IPS-NIHi11 (cell line): ENCODE data around the gene CDIPT.

Source experiments
- DNase-seq: peaks from one replicate; pipeline ENCODE4 v3.0.0; 2012; ENCODE audit warnings: mixed read lengths, low spot score

Gene CDIPT

GRCh38 chr16:29826342-29826695, 36.7 kb downstream of the CDIPT start:
- DNase-seq: no peak

DNA sequence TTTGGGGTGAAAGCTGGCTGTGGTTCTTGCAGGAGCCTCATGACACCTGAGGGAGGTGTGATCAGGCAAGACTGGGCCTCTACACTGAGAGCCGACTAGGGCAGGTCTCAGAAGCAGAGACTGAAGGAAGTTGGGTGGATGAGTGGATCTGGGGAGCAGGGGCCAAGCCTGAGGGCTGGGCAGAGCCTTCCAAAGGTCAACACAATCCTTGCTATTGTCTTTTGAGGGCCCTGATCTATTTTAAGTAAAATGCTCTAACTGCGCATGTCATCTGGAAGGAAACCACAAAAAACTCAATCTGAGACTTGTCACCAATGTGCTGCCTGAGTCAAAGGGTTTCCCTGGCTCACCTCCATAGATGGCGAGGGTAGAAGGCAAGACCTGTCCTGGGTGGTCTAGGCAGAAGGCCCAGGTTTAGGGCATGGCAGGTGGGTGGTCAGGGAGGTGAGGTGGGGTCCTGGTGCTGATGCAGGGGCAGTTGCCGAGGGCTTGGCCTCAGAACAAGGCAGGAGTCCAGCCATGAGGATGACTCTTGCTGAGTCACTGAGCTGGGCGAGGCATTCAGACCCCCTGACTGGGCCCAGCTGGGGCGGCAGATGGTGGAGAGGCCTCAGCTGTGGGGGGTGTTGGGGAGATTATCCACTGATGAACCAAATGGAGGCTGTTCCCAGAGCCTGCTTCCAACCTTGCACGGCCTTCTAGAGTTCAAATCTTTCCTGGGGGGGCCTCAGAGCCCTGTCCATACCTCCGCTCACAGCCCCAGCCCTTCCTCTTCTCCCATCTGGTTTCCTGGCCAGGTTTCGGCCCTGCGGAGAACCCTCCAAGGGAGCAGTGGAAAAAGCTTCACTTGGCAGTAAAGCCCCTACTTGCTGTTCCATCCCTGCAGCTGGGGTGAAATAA, 37.6 kb downstream of the CDIPT start:
- DNase-seq: no peak

DNA sequence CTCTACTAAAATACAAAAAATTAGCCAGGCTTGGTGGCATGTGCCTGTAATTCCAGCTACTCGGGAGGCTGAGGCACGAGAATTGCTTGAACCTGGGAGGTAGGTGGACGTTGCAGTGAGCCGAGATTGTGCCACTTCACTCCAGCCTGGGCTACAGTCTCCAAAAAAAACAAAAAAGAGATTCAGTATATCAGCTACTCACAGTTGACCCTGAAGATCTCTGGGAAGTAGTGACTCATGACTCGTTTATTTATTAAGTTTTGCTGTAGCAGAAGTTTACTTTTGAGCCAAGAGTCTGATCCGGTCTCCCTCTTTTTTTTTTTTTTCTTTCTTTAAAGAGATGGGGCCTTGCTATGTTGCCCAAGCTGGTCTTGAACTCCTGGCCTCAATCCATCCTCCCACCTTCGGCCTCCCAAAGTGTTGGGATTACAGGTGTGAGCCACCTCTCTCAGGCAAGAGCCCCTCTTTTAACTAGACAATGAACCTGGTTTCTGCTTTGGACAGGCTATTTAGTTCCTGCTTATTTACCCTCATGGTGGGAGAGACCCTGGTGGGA, 38.4 kb downstream of the CDIPT start:
- no peak for DNase-seq

DNA sequence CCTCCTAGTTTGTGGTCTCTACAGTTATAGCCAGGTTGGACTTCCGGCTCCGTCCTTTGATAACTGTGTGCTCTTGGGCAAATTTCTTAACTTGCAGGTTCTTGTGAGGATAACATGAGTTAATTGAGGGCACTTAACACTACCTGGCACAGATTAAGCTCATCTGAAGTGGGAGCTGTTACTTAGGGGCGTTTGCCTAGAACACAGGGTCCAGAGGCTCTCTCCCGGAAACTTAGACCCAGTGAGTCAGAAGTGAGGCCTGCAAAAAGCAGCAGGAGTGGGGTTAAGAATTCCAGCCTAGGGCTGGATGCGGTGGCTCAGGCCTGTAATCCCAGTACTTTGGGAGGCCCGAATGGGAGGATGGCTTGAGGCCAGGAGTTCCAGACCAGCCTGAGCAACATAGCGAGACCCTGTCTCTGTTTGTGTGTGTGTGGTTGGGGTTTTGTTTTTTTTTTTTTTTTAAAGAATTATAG, 41.3 kb downstream of the CDIPT start:
- DNase-seq: no peak

DNA sequence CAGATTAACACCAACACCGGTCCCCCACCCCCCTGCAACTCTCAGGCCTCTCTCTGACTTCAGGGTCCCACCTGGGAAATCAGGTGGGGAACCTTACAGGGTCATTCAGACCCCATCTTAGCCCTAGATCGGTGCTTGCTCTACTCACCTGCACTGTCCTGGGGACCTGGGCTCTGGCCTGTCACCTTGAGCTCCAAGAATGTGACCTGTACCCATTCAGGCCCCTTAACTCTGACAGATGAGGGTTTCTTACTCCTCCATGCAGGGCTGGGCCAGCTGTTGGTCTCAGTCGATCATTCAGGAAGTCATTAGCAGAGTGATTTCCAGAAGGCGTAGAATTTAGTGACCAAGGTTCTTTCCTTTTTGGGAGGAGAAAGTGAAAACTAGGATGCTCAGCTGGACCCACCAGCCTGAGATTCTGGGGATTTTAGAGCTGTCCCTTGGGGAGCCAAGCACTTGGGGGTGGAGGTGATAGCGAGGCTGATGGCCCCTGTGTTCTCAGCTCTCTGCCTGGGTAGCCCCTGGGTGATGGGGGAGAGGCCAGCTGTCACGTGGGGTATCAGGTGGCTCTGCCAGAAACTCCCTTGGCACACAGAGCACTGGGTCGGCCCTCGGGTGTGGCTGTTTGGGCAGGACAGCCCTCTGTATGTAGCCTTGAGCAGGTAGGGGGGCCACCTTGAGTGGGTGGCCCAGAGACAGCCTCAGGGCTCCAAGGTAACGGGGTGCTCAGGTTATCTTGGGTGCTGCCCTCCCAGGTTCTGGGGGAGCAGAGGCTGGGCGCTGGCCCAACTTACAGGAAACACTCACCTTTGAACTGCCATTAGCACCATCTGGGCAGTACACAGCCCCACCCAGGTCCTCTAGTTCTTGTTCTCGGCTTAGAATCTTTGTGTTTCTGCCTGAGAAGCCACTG, 42.0 kb downstream of the CDIPT start:
- DNase-seq: no peak

DNA sequence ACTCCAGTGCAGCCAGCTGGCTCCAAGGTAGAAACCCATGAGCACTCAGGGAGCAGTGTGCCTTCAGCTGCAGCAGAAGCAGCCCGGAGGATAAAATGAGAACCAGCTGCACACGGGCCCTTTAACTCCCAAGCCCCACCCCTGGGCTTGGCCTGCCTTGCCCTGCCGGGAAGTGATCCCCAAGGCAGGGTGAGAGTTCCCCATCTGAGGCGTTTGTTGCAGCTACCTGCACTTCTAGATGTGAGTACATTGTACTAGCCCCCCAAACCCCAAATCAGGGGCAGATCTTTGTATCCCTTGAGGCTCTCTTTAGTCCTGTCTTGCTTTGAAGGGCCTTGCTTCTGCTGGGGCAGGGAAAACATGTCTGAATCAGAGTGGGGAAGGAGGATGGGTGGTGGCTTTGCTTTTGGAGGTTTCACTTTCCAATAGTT, 42.7 kb downstream of the CDIPT start, which contains the start of gene MVP:
Gene MVP, plus strand, starts transcription at position 192 of the 431 bp plus-strand sequence. CDS start 10,088 bp downstream, outside the sequence.
- DNase-seq: no peak

DNA sequence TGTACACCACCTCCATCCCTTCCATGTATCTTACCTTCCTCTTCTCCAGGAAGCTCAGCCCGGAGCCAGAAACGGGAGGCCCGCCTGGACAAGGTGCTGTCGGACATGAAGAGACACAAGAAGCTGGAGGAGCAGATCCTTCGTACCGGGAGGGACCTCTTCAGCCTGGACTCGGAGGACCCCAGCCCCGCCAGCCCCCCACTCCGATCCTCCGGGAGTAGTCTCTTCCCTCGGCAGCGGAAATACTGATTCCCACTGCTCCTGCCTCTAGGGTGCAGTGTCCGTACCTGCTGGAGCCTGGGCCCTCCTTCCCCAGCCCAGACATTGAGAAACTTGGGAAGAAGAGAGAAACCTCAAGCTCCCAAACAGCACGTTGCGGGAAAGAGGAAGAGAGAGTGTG, 43.5 kb downstream of the CDIPT start:
- DNase-seq: no peak

GRCh38 chr16:29818082-29818481, 44.9 kb downstream of the CDIPT start:
- no peak for DNase-seq

DNA sequence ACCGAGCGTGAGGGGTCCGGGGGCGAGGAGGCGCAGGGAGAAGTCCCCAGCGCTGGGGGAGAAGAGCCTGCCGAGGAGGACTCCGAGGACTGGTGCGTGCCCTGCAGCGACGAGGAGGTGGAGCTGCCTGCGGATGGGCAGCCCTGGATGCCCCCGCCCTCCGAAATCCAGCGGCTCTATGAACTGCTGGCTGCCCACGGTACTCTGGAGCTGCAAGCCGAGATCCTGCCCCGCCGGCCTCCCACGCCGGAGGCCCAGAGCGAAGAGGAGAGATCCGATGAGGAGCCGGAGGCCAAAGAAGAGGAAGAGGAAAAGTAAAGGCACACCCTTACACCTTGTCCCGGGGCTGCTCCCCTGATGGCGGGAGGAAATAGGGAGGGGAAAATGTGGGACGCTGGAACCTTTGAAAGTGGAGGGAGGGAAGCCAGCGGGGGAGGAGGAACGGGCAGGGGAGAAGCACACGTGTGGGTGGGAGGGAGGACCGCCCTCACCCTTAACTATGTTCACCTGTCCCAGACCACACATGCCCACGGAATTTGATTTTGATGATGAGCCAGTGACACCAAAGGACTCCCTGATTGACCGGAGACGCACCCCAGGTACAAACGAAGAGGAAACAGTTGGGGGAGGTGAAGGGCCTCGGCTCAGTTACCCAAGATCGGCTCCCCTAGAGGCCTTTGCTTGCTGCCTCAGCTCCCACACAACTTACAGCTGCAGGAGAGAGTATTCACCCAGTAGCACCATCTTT, 46.2 kb downstream of the CDIPT start:
- DNase-seq: peak; percentile 72

DNA sequence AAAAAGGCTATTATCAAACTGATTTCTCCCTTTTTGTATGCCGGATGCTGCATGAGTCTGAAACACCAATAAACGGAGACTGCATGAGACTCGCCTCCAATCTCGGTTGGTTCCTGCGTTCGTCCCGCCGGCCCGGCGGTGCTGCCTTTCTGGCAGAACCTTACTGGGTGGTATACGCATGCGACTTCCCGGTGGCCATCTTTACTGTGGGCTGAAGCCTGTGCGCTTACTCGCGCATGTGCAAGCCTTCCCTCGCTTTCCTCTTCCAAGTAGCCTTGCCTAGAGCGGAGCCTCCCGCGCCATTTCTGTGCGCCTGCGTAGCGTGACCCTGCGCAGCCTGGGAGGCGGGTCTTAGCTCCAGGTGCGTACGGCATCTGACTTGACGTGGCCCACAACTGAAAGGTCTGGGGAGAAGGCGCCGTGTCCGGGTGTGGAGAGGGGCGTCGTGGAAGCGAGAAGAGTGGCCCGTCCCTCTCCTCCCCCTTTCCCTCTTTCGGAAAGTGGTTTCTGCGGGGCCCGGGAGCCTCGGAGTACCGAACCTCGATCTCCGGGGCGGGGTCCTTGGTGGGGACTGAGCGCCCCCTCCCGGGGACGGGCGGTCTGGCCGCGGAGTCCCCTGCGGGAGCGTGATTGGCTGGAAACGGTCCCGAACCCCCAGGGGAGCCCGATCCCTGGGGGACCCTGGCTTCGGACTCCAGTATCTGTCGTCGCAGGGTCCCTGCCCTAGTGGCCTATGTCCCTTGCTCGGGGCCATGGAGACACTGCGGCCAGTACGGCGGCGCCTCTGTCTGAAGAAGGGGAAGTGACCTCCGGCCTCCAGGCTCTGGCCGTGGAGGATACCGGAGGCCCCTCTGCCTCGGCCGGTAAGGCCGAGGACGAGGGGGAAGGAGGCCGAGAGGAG, 47.0 kb downstream of the CDIPT start, which contains the start of gene PAGR1:
Gene PAGR1, plus strand, starts transcription at position 360 of the 901 bp plus-strand sequence. Its CDS starts 374 bp downstream, at position 734.
- peak; percentile 89 for DNase-seq

DNA sequence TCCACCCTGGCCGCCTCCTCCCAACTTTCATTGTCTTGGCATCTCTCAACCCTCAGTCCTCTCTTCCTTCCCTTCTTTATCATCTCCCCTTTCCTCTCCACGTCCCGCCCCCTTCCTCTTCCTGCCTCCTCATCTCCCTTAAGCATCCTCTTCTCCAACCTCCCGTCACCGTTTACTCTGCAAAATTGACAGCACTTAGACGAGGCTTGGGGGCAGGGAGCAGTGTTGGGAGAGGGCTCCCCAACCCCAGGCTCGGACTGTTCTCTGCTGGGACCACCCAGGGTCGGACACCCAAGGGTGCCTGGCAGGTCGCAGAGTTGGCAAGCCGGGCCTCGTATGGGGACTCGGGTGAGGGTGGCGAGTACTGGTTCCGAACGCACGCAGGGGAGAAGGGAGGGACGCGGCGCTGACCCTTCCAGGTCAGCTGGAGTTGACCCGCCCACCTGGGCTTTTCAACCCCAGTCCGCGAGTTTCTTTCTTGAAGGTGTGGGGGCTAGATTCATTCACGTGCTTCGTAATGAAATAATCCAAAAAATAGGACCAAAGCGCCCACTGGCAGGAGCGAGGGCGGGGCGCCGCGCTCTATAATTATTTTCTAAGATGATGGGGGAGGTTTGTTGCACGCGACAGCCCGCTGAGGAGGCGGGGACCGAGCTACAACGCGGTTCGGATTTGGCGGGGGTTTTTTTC, 47.8 kb downstream of the CDIPT start:
- DNase-seq: no peak

- DNase-seq: no peak
Observed at GRCh38 chr16:29814592-29814991, 48.4 kb downstream of the CDIPT start.

DNA sequence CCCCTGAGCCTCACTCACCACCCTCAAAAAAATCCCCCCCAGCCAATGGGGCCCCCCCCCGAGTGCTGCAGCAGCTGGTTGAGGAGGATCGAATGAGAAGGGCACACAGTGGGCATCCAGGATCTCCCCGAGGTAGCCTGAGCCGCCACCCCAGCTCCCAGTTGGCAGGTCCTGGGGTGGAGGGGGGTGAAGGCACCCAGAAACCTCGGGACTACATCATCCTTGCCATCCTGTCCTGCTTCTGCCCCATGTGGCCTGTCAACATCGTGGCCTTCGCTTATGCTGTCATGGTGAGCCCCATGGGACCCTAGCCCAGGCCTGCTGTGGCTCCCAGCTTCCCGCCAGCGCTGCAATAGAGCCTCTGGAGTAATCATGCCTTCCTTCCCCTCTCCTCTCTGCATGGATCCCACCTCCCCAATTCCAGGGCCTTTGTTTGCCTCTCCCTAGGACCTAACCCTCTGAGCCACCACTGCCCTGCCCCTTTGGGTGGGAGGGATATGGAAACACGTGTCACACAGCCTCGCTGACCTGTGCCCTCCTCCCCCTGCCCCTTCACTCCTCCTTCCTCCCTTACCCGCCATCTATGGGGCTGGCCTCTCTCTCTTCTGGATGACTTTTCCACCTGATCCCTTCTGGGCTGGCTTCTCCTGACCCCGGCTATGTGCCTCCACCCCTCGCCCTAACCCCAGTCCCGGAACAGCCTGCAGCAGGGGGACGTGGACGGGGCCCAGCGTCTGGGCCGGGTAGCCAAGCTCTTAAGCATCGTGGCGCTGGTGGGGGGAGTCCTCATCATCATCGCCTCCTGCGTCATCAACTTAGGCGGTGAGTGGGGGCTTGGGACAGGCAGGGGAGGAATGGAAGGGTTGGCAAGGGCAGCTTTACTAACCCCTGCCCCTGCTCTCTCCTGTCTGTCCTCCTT, 49.1 kb downstream of the CDIPT start:
- no peak for DNase-seq

- DNase-seq: no peak
Observed at GRCh38 chr16:29812754-29813643, 50.0 kb downstream of the CDIPT start.

- peak; percentile 57 for DNase-seq
Observed at GRCh38 chr16:29811896-29812665, 50.9 kb downstream of the CDIPT start, which contains the start of gene PRRT2. Gene PRRT2, plus strand, starts transcription at chr16:29812193. Its CDS starts 862 bp downstream, at chr16:29813055.

DNA sequence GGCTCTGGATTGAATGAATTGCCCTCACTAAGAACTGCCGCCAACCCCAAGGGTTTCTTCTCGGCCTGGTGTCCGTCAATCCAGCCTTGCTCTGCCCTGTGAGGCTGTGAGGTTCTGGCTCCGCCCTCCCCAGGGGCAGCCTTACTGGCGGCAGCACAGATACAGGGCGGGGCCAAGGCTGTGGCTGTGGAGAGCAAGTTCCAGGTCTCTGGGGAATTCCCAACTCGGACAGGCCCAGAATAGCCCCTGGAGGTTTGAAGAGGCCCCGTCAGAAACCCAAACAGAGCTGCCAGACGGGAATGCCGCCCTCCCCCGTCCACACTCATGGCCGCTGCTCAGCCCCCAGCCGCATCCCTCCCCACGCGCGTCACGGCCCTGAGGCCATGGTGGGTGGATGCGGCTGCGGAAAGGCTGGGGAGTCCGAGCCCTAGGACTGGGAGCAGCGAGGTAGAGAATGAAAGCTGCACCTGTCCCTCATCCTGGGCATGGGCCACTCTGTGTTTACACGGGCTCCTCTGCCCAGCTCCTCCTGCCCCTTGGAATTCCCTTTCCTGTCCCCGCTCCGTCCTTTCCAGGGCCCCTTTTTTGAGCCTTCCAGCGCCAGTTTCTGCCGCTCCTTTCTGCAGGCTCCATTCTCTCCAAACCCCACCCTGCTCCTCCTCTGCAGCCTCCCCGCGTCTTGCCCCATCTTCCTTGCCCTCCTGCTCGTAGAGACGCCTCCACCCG, 51.7 kb downstream of the CDIPT start:
- DNase-seq: peak; percentile 78
